Panc1 (cell line): ENCODE data around the gene MT1X. TPM values are rescaled to one million over a fixed set of nuclear protein-coding genes. Genes with fewer than 3 reads are reported as not detected.
"Not testable (repeated sequence)": the region's sequence is repeated elsewhere in the genome, so short reads cannot be mapped to it uniquely, and the experiment has no call there.

Experiments
- ATAC-seq: fragments of 200-7000 bp; cut with Tn5 transposase; 2 replicates; pipeline ENCODE4 v1.9.1; 2020; ENCODE audit warnings: mild to moderate bottlenecking, moderate library complexity
- BruUV-seq: library from RNA; stranded (reverse); fragments of 400-500 nt; replicated peaks from 2 replicates; lab custom pipeline; 2021; lab: Mats Ljungman, UMichigan
- CTCF ChIA-PET: fragments of 300-600 bp; sonication (Branson Sonifier 250); formaldehyde crosslinking; loops from one replicate; lab custom pipeline; 2022; ENCODE audit warnings: antibody characterized with exemption; lab: Charles Lee
- POLR2A ChIA-PET: fragments of 300-600 bp; sonication (Branson Sonifier 250); formaldehyde crosslinking; loops from one replicate; lab custom pipeline; 2022; ENCODE audit warnings: antibody characterized with exemption; lab: Charles Lee
- DNase-seq: peaks from one replicate; pipeline ENCODE4 v3.0.0-alpha.2; 2010; ENCODE audit warnings: low read depth, low spot score
- H3K27ac ChIP-seq: 2 replicates; pipeline ENCODE4 v1.5.1; 2011; ENCODE audit warnings: mild to moderate bottlenecking, low read length, inconsistent platforms
- H3K27me3 ChIP-seq: fragments of 200-500 bp; sonication (Bioruptor generic); 2 replicates; pipeline ENCODE4 v1.6.0; 2014; ENCODE audit warnings: low read length, inconsistent platforms; ENCODE audit not compliant: control insufficient read depth, insufficient read depth
- H3K36me3 ChIP-seq: fragments of 200-500 bp; sonication (Bioruptor generic); 2 replicates; pipeline ENCODE4 v1.5.1; 2014; ENCODE audit warnings: inconsistent platforms, mild to moderate bottlenecking, low read length, moderate library complexity; ENCODE audit not compliant: control insufficient read depth, insufficient read depth
- H3K4me1 ChIP-seq: 2 replicates; pipeline ENCODE4 v1.5.1; 2011; ENCODE audit warnings: inconsistent platforms, mild to moderate bottlenecking, low read length, moderate library complexity; ENCODE audit not compliant: control insufficient read depth, insufficient read depth
- H3K4me3 ChIP-seq, 2 experiments: 2 replicates each; pipeline ENCODE4 v1.5.1; 2011 to 2012; ENCODE audit warnings: low read depth in 2 of 2, low read length in 2 of 2, mild to moderate bottlenecking in 2 of 2, inconsistent platforms in 1 of 2, moderate library complexity in 1 of 2
- H3K9me3 ChIP-seq: fragments of 200-500 bp; sonication (Bioruptor generic); 2 replicates; pipeline ENCODE4 v1.5.1; 2014; ENCODE audit warnings: low read depth, mild to moderate bottlenecking, inconsistent platforms, low read length, moderate library complexity; ENCODE audit not compliant: control insufficient read depth, insufficient read depth
- POLR2AphosphoS5 ChIP-seq: IDR thresholded peaks from 2 replicates; pipeline ENCODE4 v1.6.1; 2012; ENCODE audit warnings: mild to moderate bottlenecking, low read depth, low read length, moderate library complexity
- SIN3A ChIP-seq: IDR thresholded peaks from 2 replicates; pipeline ENCODE4 v1.6.1; 2012; ENCODE audit warnings: low read depth, mild to moderate bottlenecking, low read length, moderate library complexity, borderline replicate concordance; ENCODE audit not compliant: insufficient read depth
- TCF7L2 ChIP-seq: IDR thresholded peaks from 2 replicates; pipeline ENCODE4 v1.6.1; 2011; ENCODE audit warnings: mild to moderate bottlenecking, low read depth, low read length, inconsistent platforms
- in situ Hi-C: cut with HindIII; loops from 2 replicates; pipeline ENCODE4 v1.10.0; 2016; ENCODE audit warnings: low sequenced_read_pairs, low pct_unique_long_range_greater_than_20kb
- intact Hi-C: fragments of 100-400 bp; cut with micrococcal nuclease; formaldehyde crosslinking; loops from one replicate; pipeline ENCODE4 v1.10.0; 2022; ENCODE audit not compliant: unreplicated experiment
- total RNA-seq: library from RNA; stranded (reverse); gene quantifications from one replicate; pipeline ENCODE4 v1.2.1, GENCODE V29; 2021; ENCODE audit not compliant: unreplicated experiment
- TF ChIP-seq, protein P1 (sequence below): fragments of 450-650 bp; IDR thresholded peaks from 2 replicates; pipeline ENCODE4 v1.5.1; 2017; ENCODE audit warnings: mild to moderate bottlenecking
- TF ChIP-seq, protein P2 (sequence below), 2 experiments: IDR thresholded peaks; 2 replicates each; pipeline ENCODE4 v1.6.1; 2011 to 2012; ENCODE audit warnings: low read depth in 2 of 2, control low read depth in 1 of 2, low read length in 1 of 2, mild to moderate bottlenecking in 1 of 2, moderate library complexity in 1 of 2; ENCODE audit not compliant: insufficient read depth in 1 of 2

The MT1X gene
- total RNA-seq, 1 experiment from 2014 or later = 25.9 TPM

DNA sequence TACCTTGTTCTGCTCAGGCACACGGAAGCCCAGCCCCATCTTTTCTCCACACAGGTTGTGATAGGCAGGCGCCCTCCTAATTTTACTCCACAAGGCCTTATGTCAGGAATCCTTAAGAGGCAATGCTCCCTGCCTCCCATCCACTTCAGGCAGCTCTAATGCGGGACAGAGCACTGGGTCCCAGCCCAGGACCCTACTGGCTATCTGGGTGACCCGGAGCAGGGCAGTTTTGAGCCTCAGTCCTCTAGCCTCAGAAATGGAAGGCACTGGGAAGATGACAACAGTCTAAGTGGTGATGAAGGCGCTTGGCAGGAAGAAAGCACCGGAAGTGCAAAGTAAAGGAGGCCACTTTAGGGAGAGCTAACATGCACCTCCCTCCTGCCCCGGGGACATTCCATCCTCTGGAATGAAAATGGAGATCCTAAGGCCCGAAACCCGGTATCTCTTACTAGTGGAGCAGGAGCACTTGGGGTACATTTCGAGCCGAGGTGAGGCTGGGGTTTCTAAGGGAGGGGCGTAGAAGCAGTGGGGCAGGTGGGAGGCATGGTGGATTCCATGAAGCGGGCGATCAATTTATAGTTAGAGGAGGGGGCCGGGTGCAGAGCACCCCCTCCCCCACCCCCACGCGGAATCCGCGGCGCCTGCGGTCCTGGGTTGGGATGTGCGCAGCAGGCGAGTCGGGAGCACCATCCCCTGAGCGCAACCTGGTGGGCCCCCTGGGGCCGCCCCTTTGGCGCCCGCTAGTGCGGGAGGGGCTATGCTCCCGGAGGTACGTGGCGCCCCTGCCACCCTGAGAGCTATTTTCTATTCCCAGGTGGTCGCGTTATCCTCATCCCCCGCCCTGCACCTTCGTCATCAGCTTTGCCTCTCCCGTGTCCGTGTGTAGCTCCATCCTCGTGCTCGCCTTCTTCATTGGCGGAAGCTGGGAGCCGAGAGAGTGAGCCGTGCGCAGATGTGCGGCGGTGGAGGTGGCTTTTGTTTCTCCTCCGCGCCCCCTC is 19.6 kb upstream of the MT1X start:
- Histone ChIP-seq H3K4me1 (peaks cover 3% of the 10 kb centered on the region; the same call in 1 of the 2 replicates), H3K4me3 (no peak overlapping the region), H3K9me3 (no peaks in the 10 kb centered on the region), H3K27ac (no peak overlapping the region), H3K27me3 (no peaks in the 10 kb centered on the region), H3K36me3 (no peaks in the 10 kb centered on the region)
- intact Hi-C loops = no loop called here
- CTCF ChIA-PET = no interaction called here
- in situ Hi-C loops = no loop called here
- TF ChIP-seq POLR2AphosphoS5 = no peak
- TF ChIP-seq, protein P1, sequence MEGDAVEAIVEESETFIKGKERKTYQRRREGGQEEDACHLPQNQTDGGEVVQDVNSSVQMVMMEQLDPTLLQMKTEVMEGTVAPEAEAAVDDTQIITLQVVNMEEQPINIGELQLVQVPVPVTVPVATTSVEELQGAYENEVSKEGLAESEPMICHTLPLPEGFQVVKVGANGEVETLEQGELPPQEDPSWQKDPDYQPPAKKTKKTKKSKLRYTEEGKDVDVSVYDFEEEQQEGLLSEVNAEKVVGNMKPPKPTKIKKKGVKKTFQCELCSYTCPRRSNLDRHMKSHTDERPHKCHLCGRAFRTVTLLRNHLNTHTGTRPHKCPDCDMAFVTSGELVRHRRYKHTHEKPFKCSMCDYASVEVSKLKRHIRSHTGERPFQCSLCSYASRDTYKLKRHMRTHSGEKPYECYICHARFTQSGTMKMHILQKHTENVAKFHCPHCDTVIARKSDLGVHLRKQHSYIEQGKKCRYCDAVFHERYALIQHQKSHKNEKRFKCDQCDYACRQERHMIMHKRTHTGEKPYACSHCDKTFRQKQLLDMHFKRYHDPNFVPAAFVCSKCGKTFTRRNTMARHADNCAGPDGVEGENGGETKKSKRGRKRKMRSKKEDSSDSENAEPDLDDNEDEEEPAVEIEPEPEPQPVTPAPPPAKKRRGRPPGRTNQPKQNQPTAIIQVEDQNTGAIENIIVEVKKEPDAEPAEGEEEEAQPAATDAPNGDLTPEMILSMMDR = no peak
- BruUV-seq = no TSS peak
- POLR2A ChIA-PET = no interaction called here
- DNase-seq = no peak
- no peak for ATAC-seq

DNA sequence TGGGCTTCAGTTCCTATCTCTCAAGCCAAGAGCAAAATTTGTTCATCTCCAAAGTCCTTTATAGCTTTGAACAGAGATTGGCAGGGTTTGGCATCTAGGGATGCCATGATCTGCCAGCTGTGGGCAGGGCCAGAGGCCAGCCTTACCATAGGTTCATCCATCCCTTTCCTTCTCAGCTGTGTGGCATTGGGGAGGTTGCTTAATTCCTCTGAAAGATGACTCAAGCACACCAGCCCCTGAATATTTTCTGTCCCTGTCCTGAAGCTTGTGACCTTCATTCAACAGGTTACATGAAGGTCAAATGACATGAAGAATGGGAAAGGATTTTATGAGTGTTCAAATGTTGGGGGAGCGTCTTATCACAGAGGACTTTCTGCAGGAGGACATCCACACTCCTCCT is 17.8 kb upstream of the MT1X start:
- no peak for DNase-seq

DNA sequence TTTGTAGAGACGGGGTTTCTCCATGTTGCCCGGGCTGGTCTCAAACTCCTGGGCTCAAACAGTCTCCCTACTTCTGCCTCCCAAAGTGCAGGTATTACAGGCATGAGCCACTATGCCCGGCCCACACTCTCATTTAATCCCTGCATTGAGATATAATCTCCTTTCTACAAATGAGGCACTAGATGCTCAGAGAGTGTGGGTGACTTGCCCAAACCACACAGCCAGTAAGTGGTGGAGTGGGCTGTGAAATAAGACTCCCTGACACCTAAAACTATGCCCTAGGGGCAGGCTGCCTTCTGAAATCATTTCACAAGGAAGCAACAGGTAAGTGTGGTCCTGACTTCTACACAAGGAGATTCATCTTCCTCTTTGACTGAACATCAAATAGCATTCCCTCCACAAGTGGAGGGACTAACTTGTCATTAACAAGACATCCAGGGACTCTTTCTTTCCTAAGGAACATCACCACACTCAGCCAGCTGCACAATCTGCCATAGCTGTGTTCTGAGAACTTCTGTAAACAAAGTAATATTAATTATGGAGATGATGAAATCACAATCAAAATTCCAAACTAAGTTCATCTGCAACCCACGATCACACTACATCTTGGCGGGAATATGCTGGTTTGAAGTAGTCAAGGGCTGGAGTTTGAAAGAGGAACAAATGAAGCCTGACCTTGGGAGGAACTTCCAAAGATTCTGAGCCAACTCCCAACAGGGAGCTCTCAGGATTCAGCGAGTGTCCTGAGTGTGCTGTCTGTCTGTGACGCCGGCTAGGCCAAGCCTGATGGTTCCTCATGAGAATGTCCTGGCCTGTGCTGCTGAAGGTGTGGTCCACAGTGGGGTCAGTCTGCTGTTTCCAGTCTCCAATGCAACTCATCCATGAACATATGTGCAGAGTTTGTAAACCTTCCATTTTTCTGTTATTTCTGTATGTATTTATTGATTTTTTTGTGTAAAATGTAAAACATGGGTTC is 16.7 kb upstream of the MT1X start:
- H3K36me3 ChIP-seq, H3K27me3 ChIP-seq, BruUV-seq, H3K27ac ChIP-seq, DNase-seq, H3K4me1 ChIP-seq, intact Hi-C loops, H3K9me3 ChIP-seq, CTCF ChIA-PET, POLR2A ChIA-PET, H3K4me3 ChIP-seq, ATAC-seq, in situ Hi-C loops: not testable (repeated sequence)

More for the DNA sequence above, 17.8 kb upstream of the MT1X start:
- ChIA-PET POLR2A (no interaction called here), CTCF (no interaction called here)
- Histone ChIP-seq H3K27ac (no peak overlapping the region), H3K4me1 (no peaks in the 10 kb centered on the region), H3K27me3 (no peaks in the 10 kb centered on the region), H3K4me3 (no peak overlapping the region), H3K9me3 (no peaks in the 10 kb centered on the region), H3K36me3 (no peaks in the 10 kb centered on the region)
- TF ChIP-seq, protein P1 = no peak
- TF ChIP-seq TCF7L2 = no peak
- TF ChIP-seq SIN3A = no peak
- no peak for TF ChIP-seq POLR2AphosphoS5
- TF ChIP-seq, protein P2, sequence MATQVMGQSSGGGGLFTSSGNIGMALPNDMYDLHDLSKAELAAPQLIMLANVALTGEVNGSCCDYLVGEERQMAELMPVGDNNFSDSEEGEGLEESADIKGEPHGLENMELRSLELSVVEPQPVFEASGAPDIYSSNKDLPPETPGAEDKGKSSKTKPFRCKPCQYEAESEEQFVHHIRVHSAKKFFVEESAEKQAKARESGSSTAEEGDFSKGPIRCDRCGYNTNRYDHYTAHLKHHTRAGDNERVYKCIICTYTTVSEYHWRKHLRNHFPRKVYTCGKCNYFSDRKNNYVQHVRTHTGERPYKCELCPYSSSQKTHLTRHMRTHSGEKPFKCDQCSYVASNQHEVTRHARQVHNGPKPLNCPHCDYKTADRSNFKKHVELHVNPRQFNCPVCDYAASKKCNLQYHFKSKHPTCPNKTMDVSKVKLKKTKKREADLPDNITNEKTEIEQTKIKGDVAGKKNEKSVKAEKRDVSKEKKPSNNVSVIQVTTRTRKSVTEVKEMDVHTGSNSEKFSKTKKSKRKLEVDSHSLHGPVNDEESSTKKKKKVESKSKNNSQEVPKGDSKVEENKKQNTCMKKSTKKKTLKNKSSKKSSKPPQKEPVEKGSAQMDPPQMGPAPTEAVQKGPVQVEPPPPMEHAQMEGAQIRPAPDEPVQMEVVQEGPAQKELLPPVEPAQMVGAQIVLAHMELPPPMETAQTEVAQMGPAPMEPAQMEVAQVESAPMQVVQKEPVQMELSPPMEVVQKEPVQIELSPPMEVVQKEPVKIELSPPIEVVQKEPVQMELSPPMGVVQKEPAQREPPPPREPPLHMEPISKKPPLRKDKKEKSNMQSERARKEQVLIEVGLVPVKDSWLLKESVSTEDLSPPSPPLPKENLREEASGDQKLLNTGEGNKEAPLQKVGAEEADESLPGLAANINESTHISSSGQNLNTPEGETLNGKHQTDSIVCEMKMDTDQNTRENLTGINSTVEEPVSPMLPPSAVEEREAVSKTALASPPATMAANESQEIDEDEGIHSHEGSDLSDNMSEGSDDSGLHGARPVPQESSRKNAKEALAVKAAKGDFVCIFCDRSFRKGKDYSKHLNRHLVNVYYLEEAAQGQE (IDR thresholded peaks at IDR 0.05; ENCODE audit: insufficient read depth in 1 of 2, low read depth in 2 of 2, low read length in 1 of 2) = no peak
- intact Hi-C loops = no loop called here
- ATAC-seq = no peak
- no TSS peak for BruUV-seq
- in situ Hi-C loops = no loop called here
